Measurements from ENCODE around the gene FTO. TPM values are rescaled to one million over a fixed set of nuclear protein-coding genes. Genes with fewer than 3 reads are reported as not detected.

FTO gene
- total and polyA plus RNA-seq, 2 donors = 57.0 to 112 TPM

Small RNA genes lying within 50 kb of the gene (small RNA-seq; reads per million reads assigned to genes)
- gene AC007347.2 = not detected

Other genes starting within 250 kb of the FTO start
- gene AKTIP, start 200.9 kb upstream of the FTO start, total RNA-seq = 45.1 TPM
- gene AKTIP, start 200.9 kb upstream of the FTO start, polyA plus RNA-seq = 35.9 TPM
- gene RPGRIP1L, start 297 bp upstream of the FTO start, total RNA-seq = 30.7 TPM
- 2.6 TPM for gene RPGRIP1L, start 297 bp upstream of the FTO start, polyA plus RNA-seq

Measured in urinary bladder (tissue), 2 donors.